Right hindlimb (tissue), 1 donor: ENCODE measurements around the gene SRP9.
"Not testable (repeated sequence)": the region's sequence is repeated elsewhere in the genome, so short reads cannot be mapped to it uniquely, and the experiment has no call there.

Experiments
- DNase-seq: peaks from one replicate; pipeline ENCODE4 v3.0.0-alpha.2; 2018

Gene SRP9

DNA sequence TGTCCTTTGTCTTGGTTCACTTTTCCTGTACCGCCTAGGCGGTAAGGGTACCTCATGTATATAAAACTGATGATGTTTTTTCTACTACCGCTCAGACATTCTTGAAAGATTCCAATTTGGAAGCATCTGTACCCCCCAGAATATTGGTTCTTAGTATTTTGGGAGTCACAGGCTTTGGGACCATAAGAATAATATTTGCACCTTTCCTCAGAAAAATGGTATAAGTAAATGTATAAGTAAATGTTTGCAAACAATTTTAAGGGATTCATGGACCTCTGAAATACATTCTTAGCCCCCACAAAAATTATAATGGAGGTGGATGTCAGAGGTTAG lies 677 bp downstream of the SRP9 start:
- DNase-seq: no peak

- not testable (repeated sequence) for DNase-seq
These were observed 1.5 kb downstream of the SRP9 start for GRCh38 chr1:225779165-225779564.

GRCh38 chr1:225780134-225780533 lies 2.5 kb downstream of the SRP9 start:
- no peak for DNase-seq

- DNase-seq: no peak
These were observed 3.0 kb downstream of the SRP9 start for GRCh38 chr1:225780630-225781029.

- not testable (repeated sequence) for DNase-seq
These were observed 11.5 kb downstream of the SRP9 start for GRCh38 chr1:225789142-225789541.

DNA sequence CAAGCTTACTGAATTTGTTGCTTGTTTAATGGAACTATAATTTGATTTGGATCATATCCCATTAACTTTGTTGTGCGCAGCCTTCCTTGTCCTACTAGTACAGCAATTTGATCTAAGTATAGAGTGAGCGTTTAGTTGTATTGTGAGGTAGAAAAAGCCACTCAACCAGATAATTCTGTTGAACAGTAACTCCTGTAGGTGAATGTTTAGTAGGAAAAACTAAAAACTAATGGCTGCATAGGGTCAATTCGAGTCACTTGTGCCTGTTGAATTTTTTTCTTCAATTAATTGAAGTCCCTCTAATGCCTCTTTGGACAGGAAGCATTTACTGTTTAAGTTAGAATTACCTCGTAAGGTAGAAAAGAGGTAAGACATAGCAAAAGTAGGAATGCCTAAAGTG lies 17.3 kb downstream of the SRP9 start:
- DNase-seq: no peak

GRCh38 chr1:225796097-225796496 lies 18.5 kb downstream of the SRP9 start:
- not testable (repeated sequence) for DNase-seq

GRCh38 chr1:225801146-225801545 lies 23.5 kb downstream of the SRP9 start:
- not testable (repeated sequence) for DNase-seq

- DNase-seq: no peak
These were observed 28.6 kb downstream of the SRP9 start for GRCh38 chr1:225806249-225806648.

GRCh38 chr1:225806736-225807135 lies 29.1 kb downstream of the SRP9 start:
- DNase-seq: not testable (repeated sequence)

DNA sequence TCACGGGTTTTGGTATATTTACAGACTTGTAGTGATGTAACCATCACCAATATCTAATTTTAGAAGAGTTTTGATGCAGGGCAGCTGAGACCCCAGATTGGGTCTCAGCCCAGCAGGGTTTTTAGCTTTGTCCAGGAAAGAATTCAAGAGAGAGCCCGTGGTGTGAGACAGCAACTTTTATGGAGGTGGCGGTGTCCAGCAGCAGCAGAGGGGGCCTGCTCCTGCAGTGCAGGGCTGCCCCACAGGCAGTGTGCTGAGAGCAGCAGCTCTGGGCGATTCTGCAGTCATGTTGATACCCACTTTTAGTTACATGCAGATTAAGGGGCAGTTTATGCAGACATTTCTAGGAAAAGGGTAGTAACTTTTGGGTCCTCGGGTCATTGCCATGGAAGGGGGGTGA lies 30.5 kb downstream of the SRP9 start:
- no peak for DNase-seq

- DNase-seq: peak; percentile 96
These were observed 32.4 kb downstream of the SRP9 start, which contains the start of gene EPHX1 for GRCh38 chr1:225809842-225810578. TSS of gene EPHX1 (plus strand) at chr1:225810124. CDS start at chr1:225828730, 18,606 bp downstream.

GRCh38 chr1:225810579-225811538 lies 33.2 kb downstream of the SRP9 start:
- DNase-seq: peak; percentile 70

- no peak for DNase-seq
These were observed 34.2 kb downstream of the SRP9 start for GRCh38 chr1:225811622-225812487.

DNA sequence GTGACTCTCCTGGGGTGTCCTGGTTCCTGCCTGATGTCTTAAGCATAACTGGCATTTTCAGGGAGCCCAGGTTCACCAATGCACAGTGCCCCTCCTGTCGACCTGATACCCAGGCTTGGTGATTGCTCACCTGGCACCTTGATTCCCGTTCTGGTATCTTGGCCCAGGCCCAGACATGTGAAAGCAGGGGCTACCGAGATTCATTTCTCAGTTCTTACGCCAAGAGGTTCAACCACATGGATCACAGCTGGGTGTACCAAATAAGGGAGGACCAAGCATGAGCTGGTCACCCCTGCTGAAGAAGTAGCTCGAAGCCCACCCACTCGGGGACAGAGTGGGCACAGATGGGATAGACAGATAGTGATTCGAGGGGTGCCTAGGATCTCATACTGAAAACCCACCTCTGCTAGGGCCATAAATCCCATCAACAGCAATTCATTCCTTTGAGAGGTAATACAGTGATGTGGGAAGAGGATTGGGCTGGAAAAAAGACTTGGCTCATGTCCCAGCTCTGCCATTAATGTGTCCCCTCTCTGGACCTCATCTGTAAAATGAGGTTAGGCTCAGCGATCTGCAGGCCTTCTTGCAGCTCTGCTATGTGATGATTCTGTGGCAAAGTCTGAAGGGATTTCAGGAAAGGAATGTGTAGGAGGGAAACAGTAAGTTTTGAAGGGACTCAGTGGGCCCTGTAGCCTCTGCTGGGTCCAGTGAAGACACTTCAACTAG lies 35.0 kb downstream of the SRP9 start:
- DNase-seq: no peak

- DNase-seq: peak; percentile 53
These were observed 35.8 kb downstream of the SRP9 start for GRCh38 chr1:225813214-225813964.

DNA sequence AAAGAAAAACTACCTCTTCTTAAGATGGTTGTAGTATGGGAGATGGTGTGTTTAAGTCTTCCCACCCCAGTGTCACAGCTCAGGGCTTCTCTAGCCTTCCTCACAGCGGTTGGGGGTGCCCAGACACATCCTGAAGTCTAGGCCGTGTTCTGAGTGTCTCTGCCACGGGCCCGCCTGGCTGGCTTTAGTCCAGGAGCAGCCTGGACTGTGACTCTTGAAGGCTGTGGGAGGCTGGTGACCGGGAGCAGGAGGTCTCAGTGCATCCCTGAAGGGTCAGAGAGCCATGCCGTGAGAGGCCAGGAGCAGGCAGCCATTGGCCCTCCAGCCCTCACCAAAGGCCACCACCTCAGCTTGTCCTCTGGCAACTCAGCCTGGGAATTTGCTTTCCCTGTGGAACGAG lies 36.8 kb downstream of the SRP9 start:
- DNase-seq: no peak

DNA sequence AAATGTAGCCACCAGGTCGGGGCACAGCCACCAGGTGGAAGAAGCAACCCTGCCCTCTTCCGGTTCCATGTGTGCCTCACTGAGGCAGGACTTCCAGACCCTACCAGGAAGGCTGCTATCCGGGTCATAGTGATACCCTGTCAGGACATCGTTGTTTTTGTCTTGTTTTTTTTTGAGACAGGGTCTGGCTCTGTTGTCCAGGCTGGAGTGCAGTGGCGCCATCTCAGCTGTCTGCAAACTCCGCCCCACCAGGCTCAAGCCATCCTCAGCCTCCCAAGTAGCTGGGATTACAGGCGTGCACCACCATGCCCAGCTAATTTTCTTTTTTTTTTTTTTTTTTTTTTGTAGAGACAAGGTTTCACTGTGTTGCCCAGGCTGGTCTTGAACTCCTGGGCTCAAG lies 37.5 kb downstream of the SRP9 start:
- not testable (repeated sequence) for DNase-seq

DNA sequence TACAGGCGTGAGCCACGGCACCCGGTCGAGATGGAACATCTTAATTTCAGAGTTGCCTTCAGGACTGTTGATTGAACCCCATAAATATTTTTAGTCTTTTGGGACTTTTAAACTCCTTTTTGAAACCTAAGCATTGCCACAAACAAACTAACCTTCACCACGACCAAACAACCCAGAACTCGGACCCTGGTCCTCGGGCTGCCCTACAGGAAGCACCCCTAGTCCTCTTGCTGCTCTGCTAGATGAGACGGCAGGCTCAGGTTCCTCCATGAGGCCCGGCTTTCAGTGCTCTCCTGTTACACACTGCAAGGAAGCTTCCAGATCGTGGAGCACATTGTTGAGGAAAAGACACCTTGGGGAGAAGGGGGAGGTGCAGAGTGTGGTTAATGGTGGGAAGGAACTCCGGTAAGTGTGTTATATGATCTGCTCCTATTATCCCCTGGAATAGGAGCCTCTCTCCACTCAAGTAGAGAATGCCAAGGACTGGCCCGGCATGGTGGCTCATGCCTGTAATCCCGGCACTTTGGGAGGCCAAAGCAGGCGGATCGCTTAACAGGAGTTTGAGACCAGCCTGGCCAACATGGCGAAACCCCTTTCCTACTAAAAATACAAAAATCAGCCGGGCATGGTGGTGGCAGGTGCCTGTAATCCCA lies 38.0 kb downstream of the SRP9 start:
- DNase-seq: no peak

DNA sequence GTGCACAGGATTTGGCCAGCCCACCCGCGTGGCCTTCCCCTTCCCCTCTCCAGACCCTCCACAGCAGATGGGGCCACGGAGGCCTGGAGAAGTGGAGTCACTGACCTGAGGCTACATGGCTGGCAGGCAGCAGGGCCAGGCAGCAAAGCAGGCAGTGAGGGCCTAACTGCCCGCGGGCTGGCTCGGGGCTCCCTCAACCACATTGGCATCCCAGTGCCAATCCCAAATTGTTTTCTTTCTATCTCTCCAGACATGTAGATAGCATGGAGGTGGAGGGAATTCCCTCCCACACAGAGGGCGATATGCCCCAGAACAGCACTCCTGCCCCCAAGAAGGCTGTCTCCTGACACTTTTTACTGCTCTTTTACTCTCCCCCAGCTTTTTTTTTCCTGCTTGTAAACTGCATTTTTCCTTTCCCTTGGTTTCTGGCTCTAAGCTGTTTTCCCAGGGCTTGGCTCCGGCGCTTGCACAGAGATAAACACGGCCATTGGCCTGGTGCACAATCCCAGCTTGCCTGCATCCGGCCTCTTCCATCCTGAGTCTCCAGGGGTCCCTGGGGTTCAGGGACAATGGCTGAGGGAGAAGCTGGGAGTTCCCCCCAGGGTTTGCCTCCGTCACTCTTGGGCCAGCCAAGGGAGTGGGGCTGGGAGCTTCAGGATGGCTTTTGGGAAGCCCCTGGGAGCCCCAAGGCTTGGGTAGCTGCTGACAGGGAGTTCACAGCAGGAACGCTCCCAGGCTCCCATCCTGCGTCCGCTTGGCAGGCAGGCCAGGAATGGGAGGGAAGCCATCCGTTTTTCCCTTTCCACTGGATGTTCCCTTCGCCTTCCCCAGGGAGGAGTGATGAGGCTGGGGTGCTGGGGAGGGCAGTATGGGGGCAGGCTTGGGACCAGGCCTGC lies 39.3 kb downstream of the SRP9 start:
- peak; percentile 75 for DNase-seq
